T1000 (cell line): ENCODE measurements around the gene CHTOP.

Experiments used
- DNase-seq: peaks from one replicate; lab custom pipeline; 2025; ENCODE audit warnings: mixed read lengths; lab: John Stamatoyannopoulos, UW

CHTOP gene

DNA sequence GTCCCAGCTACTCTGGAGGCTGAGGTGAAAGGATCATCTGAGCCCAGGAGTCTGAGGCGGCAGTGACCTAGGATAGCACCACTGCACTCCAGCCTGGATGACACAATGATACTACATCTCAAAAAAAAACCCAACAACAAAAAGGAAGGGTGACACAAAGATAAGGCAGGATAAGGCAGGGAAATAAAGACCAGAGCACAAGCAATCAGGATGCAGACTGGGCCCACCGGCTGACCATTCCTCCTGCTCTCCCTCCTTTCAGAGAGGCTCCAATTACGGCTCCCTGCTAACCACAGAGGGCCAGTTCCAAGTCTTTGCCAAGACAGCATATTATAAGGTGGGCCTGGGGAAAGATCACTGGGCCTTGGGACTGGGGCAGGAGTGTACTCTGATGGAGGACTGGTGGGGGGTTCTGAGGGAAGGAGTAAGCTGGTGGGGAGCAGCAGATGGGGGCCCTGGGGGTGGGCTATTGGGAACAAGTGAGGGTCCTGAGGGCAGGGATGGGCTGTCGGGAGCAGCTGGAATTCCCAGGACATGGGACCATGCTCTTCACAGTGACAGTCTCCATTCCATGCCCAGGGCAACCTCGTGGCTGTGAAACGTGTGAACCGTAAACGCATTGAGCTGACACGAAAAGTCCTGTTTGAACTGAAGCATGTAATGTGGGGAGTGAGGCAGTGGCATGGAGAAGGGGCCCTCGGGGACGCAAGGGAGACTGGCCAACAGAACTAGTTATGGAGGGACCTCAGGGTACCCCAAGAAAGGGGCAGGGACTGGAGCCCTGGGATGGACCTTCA is 51.9 kb downstream of the CHTOP start:
- DNase-seq: no peak

- DNase-seq: no peak
Observed at GRCh38 chr1:153687346-153688125, 53.7 kb downstream of the CHTOP start.

GRCh38 chr1:153688276-153688675 is 54.4 kb downstream of the CHTOP start:
- DNase-seq: no peak

GRCh38 chr1:153688736-153689328 is 55.0 kb downstream of the CHTOP start:
- DNase-seq: no peak

DNA sequence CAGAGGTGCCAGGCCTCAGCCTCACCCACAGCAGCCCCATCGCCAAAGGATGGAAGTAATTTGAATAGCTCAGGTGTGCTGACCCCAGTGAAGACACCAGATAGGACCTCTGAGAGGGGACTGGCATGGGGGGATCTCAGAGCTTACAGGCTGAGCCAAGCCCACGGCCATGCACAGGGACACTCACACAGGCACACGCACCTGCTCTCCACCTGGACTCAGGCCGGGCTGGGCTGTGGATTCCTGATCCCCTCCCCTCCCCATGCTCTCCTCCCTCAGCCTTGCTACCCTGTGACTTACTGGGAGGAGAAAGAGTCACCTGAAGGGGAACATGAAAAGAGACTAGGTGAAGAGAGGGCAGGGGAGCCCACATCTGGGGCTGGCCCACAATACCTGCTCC is 59.6 kb downstream of the CHTOP start:
- DNase-seq: no peak
